ENCODE results near the gene PIEZO1. TPM values are rescaled to one million over a fixed set of nuclear protein-coding genes. Genes with fewer than 3 reads are reported as not detected.

PIEZO1 gene
- total and polyA plus RNA-seq, 2 donors (not counting 1 experiment from before 2014, with no cell fraction given), result 94.5 to 313 TPM

- no peak overlapping the region for H3K4me3 ChIP-seq (replicated peaks in 1 of 4; ENCODE audit: control extremely low read depth in 1 of 4, insufficient read depth in 1 of 4, low read depth in 3 of 4, low read length in 4 of 4)
- no peak for DNase-seq (ENCODE audit: low read depth in 2 of 2)
- peaks cover 14% of the 10 kb centered on the region for H3K36me3 ChIP-seq (ENCODE audit: control insufficient read depth, insufficient read depth, low read length)
- peaks cover 11% of the 10 kb centered on the region for H3K4me1 ChIP-seq (ENCODE audit: control insufficient read depth, extremely low read depth, insufficient read depth, low read length)
- TF ChIP-seq EZH2 (IDR thresholded peaks at IDR 0.05; ENCODE audit: low read length, missing control alignments), result no peak
- TF ChIP-seq CTCF (conservative IDR thresholded peaks at IDR 0.05 in 1 of 2, IDR thresholded peaks at IDR 0.05 in 1 of 2; ENCODE audit: low read depth in 1 of 2, low read length in 2 of 2), result no peak
- H4K20me1 ChIP-seq (ENCODE audit: control insufficient read depth, extremely low read depth, insufficient read depth, low read length), result no peaks in the 10 kb centered on the region
- H3K9me3 ChIP-seq (ENCODE audit: control insufficient read depth, insufficient read depth, low read depth, low read length), result no peaks in the 10 kb centered on the region
- H3K27ac ChIP-seq (ENCODE audit: insufficient read depth, low read length), result no peak overlapping the region
- no peak overlapping the region for H2AFZ ChIP-seq (ENCODE audit: low read length)
- no peaks in the 10 kb centered on the region for H3K27me3 ChIP-seq (ENCODE audit: control insufficient read depth, insufficient read depth, low read length)
- no peak overlapping the region for H3K4me2 ChIP-seq (ENCODE audit: extremely low read depth, insufficient read depth, low read length)
- H3K9ac ChIP-seq (ENCODE audit: insufficient read depth, low read length), result no peak overlapping the region
- peaks cover 3% of the 10 kb centered on the region for H3K79me2 ChIP-seq (ENCODE audit: control insufficient read depth, insufficient read depth, low read length)
These were observed 87.7 kb downstream of the PIEZO1 start for GRCh38 chr16:88697116-88697830.

- H3K27me3 ChIP-seq (ENCODE audit: control insufficient read depth, insufficient read depth, low read length), result no peaks in the 10 kb centered on the region
- H3K9me3 ChIP-seq (ENCODE audit: control insufficient read depth, insufficient read depth, low read depth, low read length), result no peaks in the 10 kb centered on the region
- H3K27ac ChIP-seq (ENCODE audit: insufficient read depth, low read length), result no peak overlapping the region
- no peak overlapping the region for H3K4me3 ChIP-seq (replicated peaks in 1 of 4; ENCODE audit: control extremely low read depth in 1 of 4, insufficient read depth in 1 of 4, low read depth in 3 of 4, low read length in 4 of 4)
- no peak for DNase-seq (ENCODE audit: low read depth in 2 of 2)
- H3K4me2 ChIP-seq (ENCODE audit: extremely low read depth, insufficient read depth, low read length), result no peak overlapping the region
- H3K36me3 ChIP-seq (ENCODE audit: control insufficient read depth, insufficient read depth, low read length), result peaks cover 14% of the 10 kb centered on the region
- no peak overlapping the region for H3K9ac ChIP-seq (ENCODE audit: insufficient read depth, low read length)
- no peaks in the 10 kb centered on the region for H4K20me1 ChIP-seq (ENCODE audit: control insufficient read depth, extremely low read depth, insufficient read depth, low read length)
- no peak for TF ChIP-seq CTCF (conservative IDR thresholded peaks at IDR 0.05 in 1 of 2, IDR thresholded peaks at IDR 0.05 in 1 of 2; ENCODE audit: low read depth in 1 of 2, low read length in 2 of 2)
- TF ChIP-seq EZH2 (IDR thresholded peaks at IDR 0.05; ENCODE audit: low read length, missing control alignments), result no peak
- H3K4me1 ChIP-seq (ENCODE audit: control insufficient read depth, extremely low read depth, insufficient read depth, low read length), result peaks cover 9% of the 10 kb centered on the region
- H2AFZ ChIP-seq (ENCODE audit: low read length), result no peak overlapping the region
- no peaks in the 10 kb centered on the region for H3K79me2 ChIP-seq (ENCODE audit: control insufficient read depth, insufficient read depth, low read length)
These were observed 88.6 kb downstream of the PIEZO1 start for GRCh38 chr16:88696441-88696840.

DNA sequence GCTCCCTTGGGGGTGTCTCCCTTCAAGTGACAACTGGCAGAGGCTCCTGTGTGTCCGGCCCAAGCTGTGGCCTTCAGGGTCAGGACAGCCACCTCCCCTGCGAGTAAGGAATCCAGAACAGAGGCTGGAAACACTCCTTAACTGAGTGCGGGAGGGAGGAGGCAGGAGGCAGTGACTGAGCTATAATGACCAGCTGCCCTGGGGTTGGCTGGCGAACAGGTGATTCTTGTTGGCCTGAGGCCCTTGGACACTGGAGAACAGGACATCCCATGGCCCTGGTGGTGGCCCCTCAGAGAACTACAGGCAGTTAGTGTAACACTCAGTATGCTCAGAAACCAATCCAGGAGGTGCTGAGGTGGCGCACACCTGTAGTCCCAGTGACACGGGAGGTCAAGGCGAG, 89.3 kb downstream of the PIEZO1 start:
- H3K4me3 ChIP-seq (replicated peaks in 1 of 4; ENCODE audit: control extremely low read depth in 1 of 4, insufficient read depth in 1 of 4, low read depth in 3 of 4, low read length in 4 of 4), result no peak overlapping the region
- no peaks in the 10 kb centered on the region for H3K27me3 ChIP-seq (ENCODE audit: control insufficient read depth, insufficient read depth, low read length)
- no peaks in the 10 kb centered on the region for H4K20me1 ChIP-seq (ENCODE audit: control insufficient read depth, extremely low read depth, insufficient read depth, low read length)
- H3K36me3 ChIP-seq (ENCODE audit: control insufficient read depth, insufficient read depth, low read length), result peaks cover 14% of the 10 kb centered on the region
- no peak overlapping the region for H3K4me2 ChIP-seq (ENCODE audit: extremely low read depth, insufficient read depth, low read length)
- H3K79me2 ChIP-seq (ENCODE audit: control insufficient read depth, insufficient read depth, low read length), result no peaks in the 10 kb centered on the region
- H3K9me3 ChIP-seq (ENCODE audit: control insufficient read depth, insufficient read depth, low read depth, low read length), result no peaks in the 10 kb centered on the region
- DNase-seq (ENCODE audit: low read depth in 2 of 2), result no peak
- TF ChIP-seq CTCF (conservative IDR thresholded peaks at IDR 0.05 in 1 of 2, IDR thresholded peaks at IDR 0.05 in 1 of 2; ENCODE audit: low read depth in 1 of 2, low read length in 2 of 2) (no peak), EZH2 (IDR thresholded peaks at IDR 0.05; ENCODE audit: low read length, missing control alignments) (no peak)
- H3K27ac ChIP-seq (ENCODE audit: insufficient read depth, low read length), result no peak overlapping the region
- H2AFZ ChIP-seq (ENCODE audit: low read length), result no peak overlapping the region
- H3K4me1 ChIP-seq (ENCODE audit: control insufficient read depth, extremely low read depth, insufficient read depth, low read length), result peaks cover 3% of the 10 kb centered on the region
- no peak overlapping the region for H3K9ac ChIP-seq (ENCODE audit: insufficient read depth, low read length)

Measured in fibroblast of lung (primary cell).